IMR-90 (cell line): ENCODE data around the gene SPON1. TPM values are rescaled to one million over a fixed set of nuclear protein-coding genes. Genes with fewer than 3 reads are reported as not detected.
"Not testable (repeated sequence)": the region's sequence is repeated elsewhere in the genome, so short reads cannot be mapped to it uniquely, and the experiment has no call there.

ENCODE experiments used
- ATAC-seq: fragments of 200-7000 bp; cut with Tn5 transposase; 2 replicates; pipeline ENCODE4 v1.9.1; 2020; ENCODE audit warnings: low read depth, mild to moderate bottlenecking, moderate library complexity
- BruUV-seq: library from RNA; stranded (reverse); fragments of 400-500 nt; replicated peaks from 2 replicates; lab custom pipeline; 2021; lab: Mats Ljungman, UMichigan
- CTCF ChIA-PET: fragments of 300-600 bp; formaldehyde crosslinking; extraction: SDS; loops from one replicate; lab custom pipeline; 2021; ENCODE audit warnings: antibody characterized with exemption; lab: Yijun Ruan, JAX
- POLR2A ChIA-PET: fragments of 300-600 bp; sonication (Branson Sonifier 250); formaldehyde crosslinking; loops from one replicate; lab custom pipeline; 2022; ENCODE audit warnings: antibody characterized with exemption; ENCODE audit not compliant: unreplicated experiment; lab: Charles Lee
- DNase-seq: peaks from one replicate; pipeline ENCODE4 v3.0.0; 2013
- H2AFZ ChIP-seq: replicated peaks from 2 replicates; pipeline ENCODE3; 2013; ENCODE audit warnings: low read length, mild to moderate bottlenecking; ENCODE audit not compliant: poor library complexity
- H2AK5ac ChIP-seq: 2 replicates; pipeline ENCODE4 v1.6.1; 2013; ENCODE audit warnings: low read depth, low read length, inconsistent platforms
- H2AK9ac ChIP-seq: replicated peaks from 2 replicates; pipeline ENCODE3; 2013; ENCODE audit warnings: mild to moderate bottlenecking, low read depth, low read length, moderate library complexity; ENCODE audit not compliant: poor library complexity
- H2BK120ac ChIP-seq: 2 replicates; pipeline ENCODE4 v1.6.1; 2013; ENCODE audit warnings: low read depth, low read length, inconsistent platforms
- H2BK15ac ChIP-seq: 3 replicates; pipeline ENCODE4 v1.6.1; 2013; ENCODE audit warnings: low read depth, low read length, inconsistent platforms
- H2BK20ac ChIP-seq: 2 replicates; pipeline ENCODE4 v1.6.1; 2013; ENCODE audit warnings: low read depth, mild to moderate bottlenecking, inconsistent platforms, low read length, moderate library complexity
- H2BK5ac ChIP-seq: 2 replicates; pipeline ENCODE4 v1.6.1; 2013; ENCODE audit warnings: mild to moderate bottlenecking, low read depth, low read length, inconsistent platforms; ENCODE audit not compliant: poor library complexity, severe bottlenecking
- H3K14ac ChIP-seq: replicated peaks from 2 replicates; pipeline ENCODE4 v1.6.1; 2013; ENCODE audit warnings: low read depth, low read length, inconsistent platforms
- H3K18ac ChIP-seq: 2 replicates; pipeline ENCODE4 v1.6.1; 2013; ENCODE audit warnings: low read depth, low read length, control low read depth
- H3K23ac ChIP-seq: 2 replicates; pipeline ENCODE4 v1.6.1; 2013; ENCODE audit warnings: low read depth, low read length, inconsistent platforms
- H3K27ac ChIP-seq: 2 replicates; pipeline ENCODE4 v1.5.1; 2013; ENCODE audit warnings: mild to moderate bottlenecking, control low read depth, low read length; ENCODE audit not compliant: insufficient read depth
- H3K27me3 ChIP-seq: 2 replicates; pipeline ENCODE4 v1.6.1; 2013; ENCODE audit warnings: low read length; ENCODE audit not compliant: control insufficient read depth, insufficient read depth
- H3K36me3 ChIP-seq: 2 replicates; pipeline ENCODE4 v1.6.1; 2013; ENCODE audit warnings: low read length, mixed read lengths; ENCODE audit not compliant: control insufficient read depth, insufficient read depth
- H3K4ac ChIP-seq: 2 replicates; pipeline ENCODE4 v1.6.1; 2013; ENCODE audit warnings: low read depth, low read length, inconsistent platforms
- H3K4me1 ChIP-seq: 2 replicates; pipeline ENCODE4 v1.6.1; 2013; ENCODE audit warnings: low read length, mixed read lengths; ENCODE audit not compliant: control insufficient read depth, insufficient read depth
- H3K4me2 ChIP-seq: 2 replicates; pipeline ENCODE4 v1.6.1; 2013; ENCODE audit warnings: low read depth, mild to moderate bottlenecking, control low read depth, low read length, moderate library complexity
- H3K4me3 ChIP-seq: 2 replicates; pipeline ENCODE4 v1.5.1; 2013; ENCODE audit warnings: low read depth, mild to moderate bottlenecking, control low read depth, low read length, moderate library complexity; ENCODE audit not compliant: insufficient read depth
- H3K56ac ChIP-seq: 2 replicates; pipeline ENCODE4 v1.6.1; 2013; ENCODE audit warnings: low read length, inconsistent platforms; ENCODE audit not compliant: insufficient read depth; ENCODE audit errors: extremely low read depth
- H3K79me1 ChIP-seq, 2 experiments: 2 replicates each; pipeline ENCODE4 v1.6.1; 2013; ENCODE audit warnings: low read length in 2 of 2, inconsistent platforms in 1 of 2, low read depth in 1 of 2
- H3K9ac ChIP-seq: 2 replicates; pipeline ENCODE4 v1.6.1; 2013; ENCODE audit warnings: low read depth, low read length, control low read depth
- H3K9me1 ChIP-seq: 2 replicates; pipeline ENCODE4 v1.6.1; 2013; ENCODE audit warnings: low read length, inconsistent platforms; ENCODE audit not compliant: insufficient read depth
- H3K9me3 ChIP-seq: 2 replicates; pipeline ENCODE4 v1.6.1; 2013; ENCODE audit warnings: low read length; ENCODE audit not compliant: control insufficient read depth, insufficient read depth
- H4K20me1 ChIP-seq: 2 replicates; pipeline ENCODE4 v1.6.1; 2013; ENCODE audit warnings: low read length, inconsistent platforms; ENCODE audit not compliant: insufficient read depth
- H4K5ac ChIP-seq: 2 replicates; pipeline ENCODE4 v1.6.1; 2013; ENCODE audit warnings: mild to moderate bottlenecking, low read depth, low read length, control low read depth
- H4K8ac ChIP-seq, 2 experiments: 2 replicates each; pipeline ENCODE4 v1.6.1; 2013; ENCODE audit warnings: low read depth in 2 of 2, low read length in 2 of 2, control low read depth in 1 of 2, inconsistent platforms in 1 of 2
- H4K91ac ChIP-seq: 2 replicates; pipeline ENCODE4 v1.6.1; 2013; ENCODE audit warnings: low read depth, low read length, inconsistent platforms; ENCODE audit not compliant: insufficient read depth
- WGBS, 2 experiments: methylation state at CpG; one replicate each; pipeline versions ENCODE4 v1.1.5 to v1.1.7; 2013; ENCODE audit warnings: missing lambda C conversion rate in 2 of 2; ENCODE audit not compliant: insufficient read length in 1 of 2; ENCODE audit errors: extremely low coverage in 2 of 2; 5-methylcytosine and 5-hydroxymethylcytosine counted together
- dilution Hi-C: fragments of 300-500 bp; cut with HindIII; formaldehyde crosslinking; loops from one replicate; pipeline ENCODE4 v1.14.3; 2018; ENCODE audit warnings: low sequenced_read_pairs; ENCODE audit not compliant: unreplicated experiment
- in situ Hi-C: fragments of 300-500 bp; cut with MboI; formaldehyde crosslinking; loops from 3 replicates; pipeline ENCODE4 v1.14.3; 2019; ENCODE audit warnings: low sequenced_read_pairs, inconsistent platforms, mixed read lengths
- intact Hi-C: fragments of 100-400 bp; cut with micrococcal nuclease; formaldehyde crosslinking; loops from 2 replicates; pipeline ENCODE4 v1.10.0; 2022
- polyA plus RNA-seq, 3 experiments: library from polyadenylated mRNA; depleted of rRNA; stranded (reverse); fragments of >200 nt; gene quantifications; 2 replicates each; pipeline ENCODE4 v1.2.3, GENCODE V29; 2012; ENCODE audit warnings: low replicate concordance in 1 of 3
- total RNA-seq: library from RNA; depleted of rRNA; stranded (reverse); fragments of >200 nt; gene quantifications from 2 replicates; pipeline ENCODE4 v1.2.3, GENCODE V29; 2012

SPON1 gene
- total and polyA plus RNA-seq, 2 of the 4 experiments (the other 2 are of a cell fraction) = 0.62 to 0.72 TPM

GRCh38 chr11:14035526-14035925 is 73.0 kb downstream of the SPON1 start:
- BruUV-seq, H4K5ac ChIP-seq, H2AK5ac ChIP-seq, H2AFZ ChIP-seq, H2BK120ac ChIP-seq, H3K18ac ChIP-seq, H4K20me1 ChIP-seq, H3K9me1 ChIP-seq, POLR2A ChIA-PET, H3K56ac ChIP-seq, H3K23ac ChIP-seq, H2BK5ac ChIP-seq, H2BK15ac ChIP-seq, ATAC-seq, H3K27me3 ChIP-seq, H3K9ac ChIP-seq, H3K27ac ChIP-seq, H3K14ac ChIP-seq, H4K91ac ChIP-seq, H3K4ac ChIP-seq, H3K79me1 ChIP-seq, in situ Hi-C loops, H3K4me1 ChIP-seq, H3K36me3 ChIP-seq, H3K9me3 ChIP-seq, dilution Hi-C loops, H2AK9ac ChIP-seq, H3K4me3 ChIP-seq, H3K4me2 ChIP-seq, DNase-seq, intact Hi-C loops, H4K8ac ChIP-seq, H2BK20ac ChIP-seq: not testable (repeated sequence)
- WGBS, 2 experiments = no CpG with 5 or more reads among the region's 2 CpGs
- CTCF ChIA-PET = interaction anchor here (1.2 kb wide), 1 partner anchor 51 kb away, joined by 3 read pairs; no protein-coding TSS in a partner anchor
